H1 (cell line): ENCODE data around the gene INCENP.

Experiments
- NRF1 ChIP-seq: IDR thresholded peaks from 2 replicates; pipeline ENCODE4 v1.6.1; 2011; ENCODE audit warnings: mild to moderate bottlenecking, low read depth, low read length, improper control_type of control experiment
- POLR2A ChIP-seq, 2 experiments: IDR thresholded peaks; 1 replicate in 1 of 2; 2 replicates in 1 of 2; pipeline ENCODE4 v1.6.1; 2011; ENCODE audit warnings: low read depth in 2 of 2, low read length in 2 of 2, mild to moderate bottlenecking in 2 of 2; ENCODE audit errors: control extremely low read depth in 1 of 2
- RFX5 ChIP-seq: IDR thresholded peaks from 2 replicates; pipeline ENCODE4 v1.6.1; 2011; ENCODE audit warnings: low read depth, low read length, improper control_type of control experiment, borderline replicate concordance
- SIN3A ChIP-seq, 2 experiments: IDR thresholded peaks in 1 of 2; conservative IDR thresholded peaks in 1 of 2; 2 replicates each; pipeline ENCODE4 v1.6.1; 2011 to 2012; ENCODE audit warnings: low read length in 2 of 2, improper control_type of control experiment in 1 of 2, low read depth in 1 of 2, mild to moderate bottlenecking in 1 of 2
- TAF1 ChIP-seq: IDR thresholded peaks from 2 replicates; pipeline ENCODE4 v1.6.1; 2011; ENCODE audit warnings: mild to moderate bottlenecking, low read depth, low read length
- TF ChIP-seq, protein P1 (sequence below), 3 experiments: IDR thresholded peaks; 1 replicate in 2 of 3; 2 replicates in 1 of 3; pipeline versions ENCODE4 v1.5.1 to v1.6.1; 2011; ENCODE audit warnings: low read length in 3 of 3, mild to moderate bottlenecking in 3 of 3, inconsistent platforms in 2 of 3, low read depth in 1 of 3, moderate library complexity in 1 of 3; ENCODE audit not compliant: insufficient read depth in 1 of 3; ENCODE audit errors: control extremely low read depth in 1 of 3

- TF ChIP-seq POLR2A (IDR thresholded peaks at IDR 0.05; ENCODE audit: control extremely low read depth in 1 of 2, low read depth in 2 of 2, low read length in 2 of 2) (no peak), SIN3A (conservative IDR thresholded peaks at IDR 0.05 in 1 of 2, IDR thresholded peaks at IDR 0.05 in 1 of 2; ENCODE audit: low read depth in 1 of 2, low read length in 2 of 2) (no peak), TAF1 (no peak), RFX5 (no peak), NRF1 (no peak)
- TF ChIP-seq, protein P1, sequence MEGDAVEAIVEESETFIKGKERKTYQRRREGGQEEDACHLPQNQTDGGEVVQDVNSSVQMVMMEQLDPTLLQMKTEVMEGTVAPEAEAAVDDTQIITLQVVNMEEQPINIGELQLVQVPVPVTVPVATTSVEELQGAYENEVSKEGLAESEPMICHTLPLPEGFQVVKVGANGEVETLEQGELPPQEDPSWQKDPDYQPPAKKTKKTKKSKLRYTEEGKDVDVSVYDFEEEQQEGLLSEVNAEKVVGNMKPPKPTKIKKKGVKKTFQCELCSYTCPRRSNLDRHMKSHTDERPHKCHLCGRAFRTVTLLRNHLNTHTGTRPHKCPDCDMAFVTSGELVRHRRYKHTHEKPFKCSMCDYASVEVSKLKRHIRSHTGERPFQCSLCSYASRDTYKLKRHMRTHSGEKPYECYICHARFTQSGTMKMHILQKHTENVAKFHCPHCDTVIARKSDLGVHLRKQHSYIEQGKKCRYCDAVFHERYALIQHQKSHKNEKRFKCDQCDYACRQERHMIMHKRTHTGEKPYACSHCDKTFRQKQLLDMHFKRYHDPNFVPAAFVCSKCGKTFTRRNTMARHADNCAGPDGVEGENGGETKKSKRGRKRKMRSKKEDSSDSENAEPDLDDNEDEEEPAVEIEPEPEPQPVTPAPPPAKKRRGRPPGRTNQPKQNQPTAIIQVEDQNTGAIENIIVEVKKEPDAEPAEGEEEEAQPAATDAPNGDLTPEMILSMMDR (IDR thresholded peaks at IDR 0.05; ENCODE audit: control extremely low read depth in 1 of 3, insufficient read depth in 1 of 3, low read depth in 1 of 3, low read length in 3 of 3) = no peak
Observed at GRCh38 chr11:62153617-62154016, 29.8 kb downstream of the INCENP start.
